ENCODE results near the gene ADGRE1.

ADGRE1 gene

GRCh38 chr19:6963244-6963852, 76.0 kb downstream of the ADGRE1 start:
- no peaks in the 10 kb centered on the region for H3K27me3 Mint-ChIP-seq
- H3K27ac Mint-ChIP-seq, result no peak overlapping the region
- H3K36me3 Mint-ChIP-seq (ENCODE audit: low read depth), result no peaks in the 10 kb centered on the region
- H3K9me3 Mint-ChIP-seq, result no peaks in the 10 kb centered on the region
- no peaks in the 10 kb centered on the region for H3K4me1 Mint-ChIP-seq (ENCODE audit: low read depth)
- no peak overlapping the region for H3K4me3 Mint-ChIP-seq

GRCh38 chr19:6963937-6964336, 76.6 kb downstream of the ADGRE1 start:
- H3K27me3 Mint-ChIP-seq, result no peaks in the 10 kb centered on the region
- no peaks in the 10 kb centered on the region for H3K4me1 Mint-ChIP-seq (ENCODE audit: low read depth)
- H3K27ac Mint-ChIP-seq, result no peak overlapping the region

GRCh38 chr19:6967967-6968366, 80.6 kb downstream of the ADGRE1 start:
- Mint-ChIP-seq H3K27me3 (no peaks in the 10 kb centered on the region), H3K36me3 (ENCODE audit: low read depth) (no peaks in the 10 kb centered on the region), H3K27ac (no peak overlapping the region), H3K4me1 (ENCODE audit: low read depth) (peaks cover 3% of the 10 kb centered on the region), H3K9me3 (no peaks in the 10 kb centered on the region), H3K4me3 (no peak overlapping the region)

More at GRCh38 chr19:6963937-6964336, 76.6 kb downstream of the ADGRE1 start:
- Mint-ChIP-seq H3K9me3 (no peaks in the 10 kb centered on the region), H3K36me3 (ENCODE audit: low read depth) (no peaks in the 10 kb centered on the region), H3K4me3 (no peak overlapping the region)

GRCh38 chr19:6969490-6969889, 82.1 kb downstream of the ADGRE1 start:
- Mint-ChIP-seq H3K27me3 (peaks cover 6% of the 10 kb centered on the region), H3K4me3 (no peak overlapping the region), H3K36me3 (ENCODE audit: low read depth) (no peaks in the 10 kb centered on the region), H3K4me1 (ENCODE audit: low read depth) (peaks cover 3% of the 10 kb centered on the region), H3K9me3 (no peaks in the 10 kb centered on the region), H3K27ac (no peak overlapping the region)

- H3K4me1 Mint-ChIP-seq (ENCODE audit: low read depth), result peaks cover 3% of the 10 kb centered on the region
- no peaks in the 10 kb centered on the region for H3K9me3 Mint-ChIP-seq
- no peak overlapping the region for H3K4me3 Mint-ChIP-seq
- peaks cover 7% of the 10 kb centered on the region for H3K27me3 Mint-ChIP-seq
- H3K27ac Mint-ChIP-seq, result no peak overlapping the region
- no peaks in the 10 kb centered on the region for H3K36me3 Mint-ChIP-seq (ENCODE audit: low read depth)
Measured at GRCh38 chr19:6970021-6970420, 82.6 kb downstream of the ADGRE1 start.

- H3K27ac Mint-ChIP-seq, result no peak overlapping the region
- H3K27me3 Mint-ChIP-seq, result peaks cover 7% of the 10 kb centered on the region
- no peaks in the 10 kb centered on the region for H3K36me3 Mint-ChIP-seq (ENCODE audit: low read depth)
- H3K9me3 Mint-ChIP-seq, result no peaks in the 10 kb centered on the region
- peaks cover 3% of the 10 kb centered on the region for H3K4me1 Mint-ChIP-seq (ENCODE audit: low read depth)
- no peak overlapping the region for H3K4me3 Mint-ChIP-seq
Measured at GRCh38 chr19:6970443-6970842, 83.1 kb downstream of the ADGRE1 start.

- no peak overlapping the region for H3K4me3 Mint-ChIP-seq
Measured at GRCh38 chr19:6971366-6971765, 84.0 kb downstream of the ADGRE1 start.

GRCh38 chr19:6976197-6976596, 88.8 kb downstream of the ADGRE1 start:
- no peaks in the 10 kb centered on the region for H3K4me1 Mint-ChIP-seq (ENCODE audit: low read depth)
- H3K27me3 Mint-ChIP-seq, result peaks cover 7% of the 10 kb centered on the region
- no peak overlapping the region for H3K4me3 Mint-ChIP-seq
- no peak overlapping the region for H3K27ac Mint-ChIP-seq
- H3K9me3 Mint-ChIP-seq, result peaks cover 10% of the 10 kb centered on the region
- H3K36me3 Mint-ChIP-seq (ENCODE audit: low read depth), result no peaks in the 10 kb centered on the region

More at GRCh38 chr19:6971366-6971765, 84.0 kb downstream of the ADGRE1 start:
- Mint-ChIP-seq H3K27me3 (peaks cover 7% of the 10 kb centered on the region), H3K27ac (no peak overlapping the region), H3K4me1 (ENCODE audit: low read depth) (peaks cover 3% of the 10 kb centered on the region), H3K9me3 (no peaks in the 10 kb centered on the region), H3K36me3 (ENCODE audit: low read depth) (no peaks in the 10 kb centered on the region)

GRCh38 chr19:6979399-6979798, 92.0 kb downstream of the ADGRE1 start:
- no peaks in the 10 kb centered on the region for H3K4me1 Mint-ChIP-seq (ENCODE audit: low read depth)

GRCh38 chr19:6983448-6983847, 96.1 kb downstream of the ADGRE1 start:
- Mint-ChIP-seq H3K27me3 (no peaks in the 10 kb centered on the region), H3K9me3 (peaks cover 23% of the 10 kb centered on the region), H3K4me1 (ENCODE audit: low read depth) (no peaks in the 10 kb centered on the region), H3K4me3 (no peak overlapping the region), H3K36me3 (ENCODE audit: low read depth) (peaks cover 11% of the 10 kb centered on the region), H3K27ac (no peak overlapping the region)

More at GRCh38 chr19:6979399-6979798, 92.0 kb downstream of the ADGRE1 start:
- H3K27ac Mint-ChIP-seq, result no peak overlapping the region
- no peaks in the 10 kb centered on the region for H3K36me3 Mint-ChIP-seq (ENCODE audit: low read depth)
- peaks cover 2% of the 10 kb centered on the region for H3K27me3 Mint-ChIP-seq
- H3K4me3 Mint-ChIP-seq, result no peak overlapping the region
- H3K9me3 Mint-ChIP-seq, result peaks cover 21% of the 10 kb centered on the region

GRCh38 chr19:6987850-6988249, 100.5 kb downstream of the ADGRE1 start:
- H3K27ac Mint-ChIP-seq, result no peak overlapping the region

GRCh38 chr19:6988257-6988656, 100.9 kb downstream of the ADGRE1 start:
- Mint-ChIP-seq H3K4me3 (no peak overlapping the region), H3K4me1 (ENCODE audit: low read depth) (no peaks in the 10 kb centered on the region), H3K27ac (no peak overlapping the region), H3K9me3 (peaks cover 20% of the 10 kb centered on the region), H3K27me3 (no peaks in the 10 kb centered on the region), H3K36me3 (ENCODE audit: low read depth) (peaks cover 11% of the 10 kb centered on the region)

More at GRCh38 chr19:6987850-6988249, 100.5 kb downstream of the ADGRE1 start:
- Mint-ChIP-seq H3K36me3 (ENCODE audit: low read depth) (peaks cover 11% of the 10 kb centered on the region), H3K4me3 (no peak overlapping the region), H3K4me1 (ENCODE audit: low read depth) (no peaks in the 10 kb centered on the region), H3K27me3 (no peaks in the 10 kb centered on the region), H3K9me3 (peaks cover 23% of the 10 kb centered on the region)
